Transverse colon (tissue), 4 donors: ENCODE results near the gene BACH2. TPM values are rescaled to one million over a fixed set of nuclear protein-coding genes. Genes with fewer than 3 reads are reported as not detected.

Experiments used
- DNase-seq: peaks from one replicate; pipeline ENCODE4 v3.0.0-alpha.2; 2019
- H3K27ac ChIP-seq, 4 donors: fragments of 200-600 bp; sonication (generic); 2 replicates each; pipeline ENCODE4 v1.5.1; 2016 to 2018; ENCODE audit warnings: inconsistent platforms in 4 of 4
- H3K27me3 ChIP-seq: fragments of 200-600 bp; sonication (generic); 2 replicates; pipeline ENCODE4 v1.5.1; 2017; ENCODE audit warnings: inconsistent platforms
- H3K36me3 ChIP-seq, 4 donors: fragments of 200-600 bp; sonication (generic); 2 replicates each; pipeline ENCODE4 v1.5.1; 2017 to 2019; ENCODE audit warnings: inconsistent platforms in 4 of 4
- H3K4me1 ChIP-seq, 4 donors: fragments of 200-600 bp; sonication (generic); 2 replicates each; pipeline ENCODE4 v1.5.1; 2017 to 2020; ENCODE audit warnings: inconsistent platforms in 4 of 4
- H3K4me3 ChIP-seq, 4 donors: fragments of 200-600 bp; sonication (generic); 1 replicate in 1 of 4; 2 replicates in 3 of 4; pipeline versions ENCODE4 v1.5.1 to v1.6.1; 2017 to 2019; ENCODE audit warnings: inconsistent platforms in 4 of 4
- H3K9me3 ChIP-seq, 2 donors: fragments of 200-600 bp; sonication (generic); 2 replicates each; pipeline ENCODE4 v1.5.1; 2017 to 2019; ENCODE audit warnings: inconsistent platforms in 2 of 2
- EP300 ChIP-seq: sonication (generic); formaldehyde crosslinking; IDR thresholded peaks from one replicate; pipeline ENCODE4 v1.6.1; 2017; ENCODE audit warnings: antibody characterized with exemption, low read depth
- POLR2A ChIP-seq: fragments of 450-650 bp; IDR thresholded peaks from one replicate; pipeline ENCODE4 v1.6.1; 2016; ENCODE audit warnings: antibody characterized with exemption, mild to moderate bottlenecking, moderate library complexity
- POLR2AphosphoS5 ChIP-seq, 3 donors: sonication (generic); formaldehyde crosslinking; IDR thresholded peaks; one replicate each; pipeline ENCODE4 v1.6.1; 2016; ENCODE audit warnings: antibody characterized with exemption in 3 of 3
- WGBS, 2 donors: methylation state at CpG; one replicate each; pipeline ENCODE4 v1.1.5; 2018; ENCODE audit warnings: low coverage in 1 of 2; 5-methylcytosine and 5-hydroxymethylcytosine counted together
- in situ Hi-C, 4 donors: fragments of 200-750 bp; cut with MboI; loops; one replicate each; pipeline versions ENCODE4 v1.15.0 to v1.15.1; 2017; ENCODE audit warnings: low sequenced_read_pairs in 3 of 4, low pct_ligation_motif_present in 1 of 4, low pct_unique_long_range_greater_than_20kb in 1 of 4
- intact Hi-C: fragments of 100-400 bp; cut with DNase I; formaldehyde crosslinking; loops from one replicate; pipeline ENCODE4 v1.15.1; 2023; ENCODE audit warnings: low total_unique reads
- total RNA-seq, 4 donors: library from RNA; depleted of rRNA; stranded (reverse); fragments of >200 nt; gene quantifications; one replicate each; pipeline ENCODE4 v1.1.0, GENCODE V29; 2016
- TF ChIP-seq, protein P1 (sequence below), 5 experiments: fragments of 200-600 bp in 3 of 5; fragments of 450-650 bp in 2 of 5; sonication (generic) in 3 of 5; IDR thresholded peaks; 1 replicate in 2 of 5; 2 replicates in 3 of 5; pipeline ENCODE4 v1.5.1; 2016 to 2017; ENCODE audit warnings: antibody characterized with exemption in 5 of 5, inconsistent platforms in 3 of 5, mild to moderate bottlenecking in 2 of 5, moderate library complexity in 1 of 5

BACH2 gene
- total RNA-seq, 4 donors from 2014 or later = 0.20 to 7.5 (median 2.4) TPM

DNA sequence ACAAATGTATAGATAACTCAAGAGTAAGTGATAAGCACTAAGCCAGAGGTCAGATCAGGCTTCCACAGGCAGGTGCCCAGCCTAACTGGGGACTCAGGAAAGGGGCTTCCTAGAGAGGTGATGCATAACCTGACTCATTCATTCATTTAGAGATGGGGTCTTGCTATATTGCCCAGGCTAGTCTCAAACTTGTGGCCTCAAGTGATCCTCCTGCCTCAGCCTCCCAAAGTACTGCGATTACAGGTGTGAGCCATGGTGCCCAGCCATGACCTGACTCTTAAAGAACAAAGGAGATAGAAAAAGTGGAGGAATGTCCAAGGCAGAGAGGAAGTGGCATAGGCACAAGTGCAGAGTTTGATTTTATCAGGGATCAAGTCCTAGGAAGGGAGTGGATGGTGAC lies 360.5 kb downstream of the BACH2 start:
- Histone ChIP-seq H3K4me3 (no peak overlapping the region), H3K36me3 (no peaks in the 10 kb centered on the region), H3K27ac (no peak overlapping the region), H3K27me3 (no peaks in the 10 kb centered on the region), H3K4me1 (peaks cover 0 to 11% (median 7%) of the 10 kb centered on the region in 4 donors), H3K9me3 (no peaks in the 10 kb centered on the region)
- in situ Hi-C loops (loop anchor here in 3 of 4 donors (5.0 to 10.0 kb wide), 2 partner anchors 546 to 549 kb away; no protein-coding TSS in a partner anchor), intact Hi-C loops (no loop called here)
- no peak for DNase-seq
- WGBS, 2 donors = 100% methylated on average over 1 of the region's 1 CpG; no CpG with 5 or more reads in 1 of the 2 donors
- TF ChIP-seq, protein P1, sequence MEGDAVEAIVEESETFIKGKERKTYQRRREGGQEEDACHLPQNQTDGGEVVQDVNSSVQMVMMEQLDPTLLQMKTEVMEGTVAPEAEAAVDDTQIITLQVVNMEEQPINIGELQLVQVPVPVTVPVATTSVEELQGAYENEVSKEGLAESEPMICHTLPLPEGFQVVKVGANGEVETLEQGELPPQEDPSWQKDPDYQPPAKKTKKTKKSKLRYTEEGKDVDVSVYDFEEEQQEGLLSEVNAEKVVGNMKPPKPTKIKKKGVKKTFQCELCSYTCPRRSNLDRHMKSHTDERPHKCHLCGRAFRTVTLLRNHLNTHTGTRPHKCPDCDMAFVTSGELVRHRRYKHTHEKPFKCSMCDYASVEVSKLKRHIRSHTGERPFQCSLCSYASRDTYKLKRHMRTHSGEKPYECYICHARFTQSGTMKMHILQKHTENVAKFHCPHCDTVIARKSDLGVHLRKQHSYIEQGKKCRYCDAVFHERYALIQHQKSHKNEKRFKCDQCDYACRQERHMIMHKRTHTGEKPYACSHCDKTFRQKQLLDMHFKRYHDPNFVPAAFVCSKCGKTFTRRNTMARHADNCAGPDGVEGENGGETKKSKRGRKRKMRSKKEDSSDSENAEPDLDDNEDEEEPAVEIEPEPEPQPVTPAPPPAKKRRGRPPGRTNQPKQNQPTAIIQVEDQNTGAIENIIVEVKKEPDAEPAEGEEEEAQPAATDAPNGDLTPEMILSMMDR (IDR thresholded peaks at IDR 0.05) = no peak
- TF ChIP-seq POLR2A (no peak), EP300 (no peak), POLR2AphosphoS5 (IDR thresholded peaks at IDR 0.05) (no peak)

DNA sequence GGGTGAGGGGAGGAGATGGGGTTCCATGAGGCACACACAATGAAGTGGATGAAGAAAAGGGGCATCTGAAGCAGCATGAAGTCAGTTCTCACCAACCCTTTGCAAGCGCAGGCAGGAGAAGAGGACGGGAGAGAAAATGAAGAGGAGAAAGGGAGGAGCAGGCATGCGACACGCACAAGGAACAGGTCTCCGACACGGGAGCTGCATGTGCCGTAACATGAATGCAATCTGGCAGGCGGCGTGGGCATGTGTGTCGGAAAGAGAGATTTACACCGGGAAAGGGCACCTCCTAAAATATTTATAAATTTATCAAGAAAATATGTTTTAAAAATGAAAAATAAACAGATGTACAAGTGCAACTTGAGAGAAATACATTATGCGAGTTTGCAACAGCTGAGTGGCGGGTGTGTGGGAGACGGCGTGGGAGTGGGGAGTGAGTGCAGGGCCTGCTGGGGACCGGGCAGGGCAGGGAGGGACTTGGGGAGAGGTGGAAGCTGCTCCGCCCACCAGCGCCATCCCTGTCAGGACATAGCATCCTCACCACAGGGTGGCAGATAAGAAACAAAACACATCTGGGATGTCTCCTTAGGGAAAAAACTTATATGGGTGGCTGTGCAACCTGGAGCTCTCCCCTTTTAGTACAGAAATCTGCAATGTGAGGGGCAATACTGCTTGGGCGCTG lies 361.8 kb downstream of the BACH2 start:
- 91 to 95% methylated on average over 13 to 19 of the region's 19 CpGs for WGBS, 2 donors
- in situ Hi-C loops (loop anchor here in 3 of 4 donors (5.0 to 10.0 kb wide), 2 partner anchors 547 to 550 kb away; no protein-coding TSS in a partner anchor), intact Hi-C loops (no loop called here)
- H3K9me3 ChIP-seq = no peaks in the 10 kb centered on the region
- H3K4me1 ChIP-seq = no peaks in the 10 kb centered on the region
- no peak overlapping the region for H3K27ac ChIP-seq
- H3K36me3 ChIP-seq = no peaks in the 10 kb centered on the region
- DNase-seq = no peak
- H3K27me3 ChIP-seq = no peaks in the 10 kb centered on the region
- no peak for TF ChIP-seq POLR2A
- no peak overlapping the region for H3K4me3 ChIP-seq

DNA sequence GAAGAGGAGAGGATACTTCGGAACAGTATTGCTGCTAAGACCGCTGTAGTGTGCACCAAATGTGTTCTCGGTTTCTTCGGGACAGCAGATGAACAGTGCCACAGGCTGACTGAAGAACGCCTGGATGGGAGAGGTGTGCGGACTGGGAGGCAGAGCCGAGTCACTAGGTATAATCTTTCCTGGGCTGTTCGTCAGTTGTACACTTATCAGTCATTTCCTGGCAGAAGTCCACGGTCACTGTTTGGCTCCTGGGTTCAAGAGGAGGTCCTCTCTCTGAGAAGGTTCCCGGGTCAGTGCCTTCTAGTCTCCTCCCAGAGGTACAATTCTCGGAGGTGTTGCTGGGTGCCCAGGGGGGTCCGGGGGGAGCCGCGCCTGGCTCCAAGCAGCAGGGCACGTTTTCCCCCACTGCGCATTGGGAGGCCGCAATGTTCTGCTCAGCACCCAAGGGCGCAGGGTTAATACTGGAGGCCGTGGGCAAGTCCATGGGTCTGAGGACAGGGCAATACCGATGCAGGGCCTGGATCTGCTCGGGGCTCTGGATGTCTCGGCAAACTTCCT lies 364.3 kb downstream of the BACH2 start:
- Histone ChIP-seq H3K36me3 (no peaks in the 10 kb centered on the region), H3K4me1 (no peaks in the 10 kb centered on the region), H3K27ac (no peak overlapping the region), H3K9me3 (no peaks in the 10 kb centered on the region), H3K4me3 (no peak overlapping the region), H3K27me3 (no peaks in the 10 kb centered on the region)
- in situ Hi-C loops = loop anchor here in 2 of 4 donors (10.0 kb wide), 1 partner anchor 552 kb away; no protein-coding TSS in a partner anchor
- TF ChIP-seq POLR2AphosphoS5 (IDR thresholded peaks at IDR 0.05) (no peak), EP300 (no peak)
- no peak for DNase-seq
- WGBS, 2 donors = 80 to 94% methylated on average over 6 to 20 of the region's 22 CpGs
- intact Hi-C loops = no loop called here

DNA sequence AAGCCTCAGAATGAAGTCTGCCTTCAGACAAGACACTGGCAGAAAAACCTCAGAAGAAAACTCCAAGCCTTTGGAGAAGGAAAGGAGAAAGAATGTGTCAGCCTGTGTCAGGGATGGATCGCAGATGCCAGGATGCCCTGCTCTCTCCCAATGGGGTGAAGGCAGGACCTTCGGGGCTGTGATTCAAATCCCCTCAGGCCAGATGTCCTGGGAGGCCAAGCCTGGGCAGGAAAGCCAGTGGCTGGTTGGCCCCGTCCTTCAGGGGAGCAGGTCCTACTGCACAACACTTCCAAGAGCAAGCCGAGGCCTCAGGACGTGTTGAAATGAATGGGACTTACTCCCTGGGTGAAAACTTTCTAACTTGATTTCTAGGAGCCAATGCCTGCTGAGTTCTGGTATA lies 365.9 kb downstream of the BACH2 start:
- no peak overlapping the region for H3K27ac ChIP-seq
- H3K4me1 ChIP-seq = no peaks in the 10 kb centered on the region
- no peak for DNase-seq
- no peaks in the 10 kb centered on the region for H3K36me3 ChIP-seq
- H3K27me3 ChIP-seq = no peaks in the 10 kb centered on the region
- H3K4me3 ChIP-seq = no peak overlapping the region
- H3K9me3 ChIP-seq = no peaks in the 10 kb centered on the region
- in situ Hi-C loops = loop anchor here in 2 of 4 donors (10.0 kb wide), 1 partner anchor 554 kb away; no protein-coding TSS in a partner anchor
- WGBS, 2 donors = 94 to 100% methylated on average over 1 to 4 of the region's 5 CpGs
- intact Hi-C loops = no loop called here
- no peak for TF ChIP-seq POLR2A
- TF ChIP-seq, protein P1 (IDR thresholded peaks at IDR 0.05) = no peak
- no peak for TF ChIP-seq EP300
- no peak for TF ChIP-seq POLR2AphosphoS5 (IDR thresholded peaks at IDR 0.05)

DNA sequence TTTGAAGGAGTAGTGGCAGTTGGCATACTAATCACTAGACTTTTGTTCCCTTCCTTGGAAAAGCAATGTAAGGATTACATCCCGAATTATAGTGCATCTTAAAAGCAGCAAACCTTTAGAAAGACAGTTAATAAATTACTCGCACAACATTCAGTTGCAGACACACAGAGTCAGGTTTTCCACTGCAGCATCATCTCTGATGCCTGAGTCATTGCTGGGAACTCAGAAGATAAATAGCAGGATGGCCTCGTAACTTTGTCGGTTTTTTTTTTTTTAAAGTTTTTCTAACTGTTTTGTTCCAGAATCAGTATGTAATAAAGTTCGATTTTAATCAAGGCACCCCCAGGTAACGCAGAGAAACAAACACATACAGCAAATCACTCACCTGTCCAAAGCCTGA lies 368.0 kb downstream of the BACH2 start:
- H3K36me3 ChIP-seq = no peaks in the 10 kb centered on the region
- no peaks in the 10 kb centered on the region for H3K27me3 ChIP-seq
- in situ Hi-C loops (no loop called here), intact Hi-C loops (no loop called here)
- no peak overlapping the region for H3K4me3 ChIP-seq
- TF ChIP-seq, protein P1 (IDR thresholded peaks at IDR 0.05) = no peak
- TF ChIP-seq POLR2AphosphoS5 (IDR thresholded peaks at IDR 0.05) = no peak
- TF ChIP-seq EP300 = no peak
- no peak for TF ChIP-seq POLR2A
- WGBS, 2 donors = 82 to 85% methylated on average over 3 to 6 of the region's 6 CpGs
- DNase-seq = no peak
- no peak overlapping the region for H3K27ac ChIP-seq
- H3K4me1 ChIP-seq = no peaks in the 10 kb centered on the region
- H3K9me3 ChIP-seq = no peaks in the 10 kb centered on the region
